ENCODE measurements around the gene SKAP1. TPM values are rescaled to one million over a fixed set of nuclear protein-coding genes. Genes with fewer than 3 reads are reported as not detected.
A peak's percentile ranks its signal among the peaks of the same experiment; 100 is the strongest.

Gene SKAP1
- total RNA-seq, 5 donors from 2014 or later (not counting 1 experiment from before 2014, with no cell fraction given), result 71.5 to 142 (median 80.4) TPM

DNA sequence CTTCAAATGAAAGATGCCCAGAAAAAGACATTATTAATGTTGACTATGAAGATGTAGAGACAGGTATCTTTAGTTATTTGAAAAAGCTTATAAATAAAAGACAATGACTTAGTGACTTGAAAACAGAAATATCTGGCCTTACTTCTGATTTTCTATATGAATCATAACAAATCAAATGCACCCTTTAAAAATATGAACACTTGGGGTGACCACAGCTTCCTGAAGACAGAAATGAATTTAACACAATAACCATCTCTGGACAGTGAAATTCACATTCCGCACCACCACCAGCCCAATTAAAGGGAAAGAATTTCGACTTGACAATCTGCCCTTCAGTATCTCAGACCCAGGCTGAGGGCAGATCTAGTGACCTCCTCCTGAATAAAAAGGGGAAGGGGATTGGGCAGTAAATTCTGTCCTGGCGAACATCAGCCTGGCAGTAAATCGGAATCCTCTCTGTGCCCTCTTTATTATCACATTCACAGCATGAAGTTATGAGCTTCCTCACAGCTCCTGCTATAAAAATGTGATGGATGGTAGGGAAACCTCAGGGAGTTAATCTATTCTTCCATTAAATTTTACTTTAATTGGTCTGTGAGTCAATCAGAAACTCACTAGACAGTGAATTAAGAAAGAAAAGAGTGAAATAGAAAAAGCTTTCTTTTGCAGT lies 190.9 kb downstream of the SKAP1 start:
- POLR2A ChIA-PET, result interaction anchor here in 1 of 2 donors (0.6 kb wide), 1 partner anchor 31 kb away, joined by 9 read pairs; no protein-coding TSS in a partner anchor
- ATAC-seq (replicated peaks in 1 of 4) (no peak), DNase-seq (no peak)
- Histone ChIP-seq H3K36me3 (ENCODE audit: control insufficient read depth in 2 of 2, extremely low read depth in 1 of 2, insufficient read depth in 1 of 2, low read length in 1 of 2) (peaks cover 0 to 4% of the 10 kb centered on the region in 2 donors), H3K27ac (ENCODE audit: low read length) (no peak overlapping the region), H3K9me3 (no peaks in the 10 kb centered on the region), H3K4me3 (ENCODE audit: control insufficient read depth in 1 of 2, extremely low read depth in 1 of 2, low read length in 1 of 2) (no peak overlapping the region), H3K4me1 (ENCODE audit: control insufficient read depth in 1 of 2, extremely low read depth in 1 of 2, insufficient read depth in 2 of 2, low read length in 2 of 2) (peaks cover 18 to 21% of the 10 kb centered on the region in 2 experiments), H3K27me3 (replicated peaks in 1 of 2; ENCODE audit: control insufficient read depth in 2 of 2, extremely low read depth in 1 of 2, insufficient read depth in 2 of 2, low read length in 1 of 2) (no peaks in the 10 kb centered on the region)
- Mint-ChIP-seq H3K36me3 (peaks cover 16% of the 10 kb centered on the region), H3K9me3 (no peaks in the 10 kb centered on the region), H3K27me3 (no peaks in the 10 kb centered on the region), H3K4me1 (peaks cover 71 to 81% (median 81%) of the 10 kb centered on the region in 3 donors), H3K27ac (no peak overlapping the region), H3K4me3 (no peak overlapping the region)
- no CpG with 5 or more reads among the region's 4 CpGs for WGBS (ENCODE audit: insufficient coverage)
- CTCF ChIA-PET, result interaction anchor here (0.6 to 1.3 kb wide), 4 partner anchors 11 to 478 kb away, joined by 3 to 4 read pairs (median 3); no protein-coding TSS in a partner anchor

GRCh38 chr17:48237456-48237855 lies 192.6 kb downstream of the SKAP1 start:
- Histone ChIP-seq H3K4me3 (ENCODE audit: control insufficient read depth in 1 of 2, extremely low read depth in 1 of 2, low read length in 1 of 2) (no peak overlapping the region), H3K4me1 (ENCODE audit: control insufficient read depth in 1 of 2, extremely low read depth in 1 of 2, insufficient read depth in 2 of 2, low read length in 2 of 2) (peaks cover 18 to 20% of the 10 kb centered on the region in 2 experiments), H3K36me3 (ENCODE audit: control insufficient read depth in 2 of 2, extremely low read depth in 1 of 2, insufficient read depth in 1 of 2, low read length in 1 of 2) (peaks cover 0 to 4% of the 10 kb centered on the region in 2 donors), H3K9me3 (no peaks in the 10 kb centered on the region), H3K27ac (ENCODE audit: low read length) (no peak overlapping the region), H3K27me3 (replicated peaks in 1 of 2; ENCODE audit: control insufficient read depth in 2 of 2, extremely low read depth in 1 of 2, insufficient read depth in 2 of 2, low read length in 1 of 2) (no peaks in the 10 kb centered on the region)
- peak overlapping the region in 1 of 2 donors; percentile 0 for H3K27ac Mint-ChIP-seq
- peaks cover 61 to 70% (median 70%) of the 10 kb centered on the region in 3 donors for H3K4me1 Mint-ChIP-seq
- no peak overlapping the region for H3K4me3 Mint-ChIP-seq
- WGBS (ENCODE audit: insufficient coverage), result 100% methylated on average over 1 of the region's 1 CpG
- ChIA-PET POLR2A (interaction anchor here (0.6 kb wide), 2 partner anchors 15 to 1175 kb away, joined by 3 to 4 read pairs; no protein-coding TSS in a partner anchor), CTCF (no interaction called here)
- no peaks in the 10 kb centered on the region for H3K9me3 Mint-ChIP-seq
- H3K36me3 Mint-ChIP-seq, result peaks cover 21% of the 10 kb centered on the region
- H3K27me3 Mint-ChIP-seq, result no peaks in the 10 kb centered on the region
- ATAC-seq (replicated peaks in 1 of 4) (no peak), DNase-seq (no peak)

DNA sequence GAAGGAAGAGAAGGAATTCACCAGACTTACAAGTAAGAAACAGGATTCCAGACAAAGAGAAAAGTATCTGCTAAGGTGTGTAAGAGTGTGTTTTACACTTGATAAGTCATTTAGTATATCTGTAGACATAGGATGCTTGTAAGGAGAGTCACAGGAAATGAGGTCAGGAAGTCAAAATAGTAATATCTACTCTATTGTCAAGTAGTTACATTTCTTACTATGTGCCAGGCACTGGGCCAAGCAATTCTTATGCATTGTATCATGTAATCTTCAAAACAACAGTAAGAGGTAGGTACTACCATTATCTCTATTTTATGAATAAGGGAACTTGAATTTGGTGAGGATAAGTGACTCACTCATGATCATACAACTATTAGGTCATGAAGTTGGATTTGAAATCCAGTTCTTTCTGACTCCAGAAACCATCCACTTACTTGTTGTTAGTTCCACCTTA lies 193.3 kb downstream of the SKAP1 start:
- DNase-seq (no peak), ATAC-seq (replicated peaks in 1 of 4) (no peak)
- POLR2A ChIA-PET, result interaction anchor here in 1 of 2 donors (0.6 kb wide), 1 partner anchor 56 kb away, joined by 3 read pairs; no protein-coding TSS in a partner anchor
- Histone ChIP-seq H3K27me3 (replicated peaks in 1 of 2; ENCODE audit: control insufficient read depth in 2 of 2, extremely low read depth in 1 of 2, insufficient read depth in 2 of 2, low read length in 1 of 2) (no peaks in the 10 kb centered on the region), H3K27ac (ENCODE audit: low read length) (no peak overlapping the region), H3K4me1 (ENCODE audit: control insufficient read depth in 1 of 2, extremely low read depth in 1 of 2, insufficient read depth in 2 of 2, low read length in 2 of 2) (peaks cover 14 to 16% of the 10 kb centered on the region in 2 experiments), H3K4me3 (ENCODE audit: control insufficient read depth in 1 of 2, extremely low read depth in 1 of 2, low read length in 1 of 2) (no peak overlapping the region), H3K9me3 (no peaks in the 10 kb centered on the region), H3K36me3 (ENCODE audit: control insufficient read depth in 2 of 2, extremely low read depth in 1 of 2, insufficient read depth in 1 of 2, low read length in 1 of 2) (peaks cover 0 to 4% of the 10 kb centered on the region in 2 donors)
- no peak overlapping the region for H3K27ac Mint-ChIP-seq
- H3K4me1 Mint-ChIP-seq, result peaks cover 53 to 66% (median 62%) of the 10 kb centered on the region in 3 donors
- H3K9me3 Mint-ChIP-seq, result no peaks in the 10 kb centered on the region
- CTCF ChIA-PET, result no interaction called here
- H3K36me3 Mint-ChIP-seq, result peaks cover 21% of the 10 kb centered on the region
- H3K4me3 Mint-ChIP-seq, result no peak overlapping the region
- no peaks in the 10 kb centered on the region for H3K27me3 Mint-ChIP-seq

DNA sequence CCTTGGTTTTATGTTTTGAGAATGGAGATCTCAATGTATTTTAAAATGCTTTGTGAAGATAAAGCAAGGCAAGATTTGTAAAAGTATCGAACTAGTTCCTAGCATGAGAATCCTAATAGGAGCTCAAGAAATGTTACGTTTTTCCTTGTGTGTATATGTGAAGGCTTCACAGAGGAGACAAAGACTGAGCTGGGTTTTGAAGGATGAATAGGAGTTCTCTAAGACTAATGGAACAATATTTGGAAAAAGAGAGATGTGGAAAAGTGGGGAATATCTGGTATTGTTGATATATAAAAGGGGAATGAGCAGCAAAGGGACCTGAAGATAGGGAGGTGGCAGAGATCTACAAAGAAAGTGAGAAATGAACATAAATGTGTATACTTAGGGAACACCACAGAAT lies 195.1 kb downstream of the SKAP1 start:
- no peaks in the 10 kb centered on the region for H3K27me3 ChIP-seq (replicated peaks in 1 of 2; ENCODE audit: control insufficient read depth in 2 of 2, extremely low read depth in 1 of 2, insufficient read depth in 2 of 2, low read length in 1 of 2)
- CTCF ChIA-PET, result interaction anchor here in 1 of 2 donors (0.7 kb wide), 1 partner anchor 116 kb away, joined by 3 read pairs; no protein-coding TSS in a partner anchor
- H3K4me3 ChIP-seq (ENCODE audit: control insufficient read depth in 1 of 2, extremely low read depth in 1 of 2, low read length in 1 of 2), result no peak overlapping the region
- Mint-ChIP-seq H3K27me3 (no peaks in the 10 kb centered on the region), H3K36me3 (peaks cover 25% of the 10 kb centered on the region), H3K9me3 (no peaks in the 10 kb centered on the region), H3K27ac (no peak overlapping the region), H3K4me3 (no peak overlapping the region), H3K4me1 (peaks cover 56 to 59% (median 56%) of the 10 kb centered on the region in 3 donors)
- ATAC-seq (replicated peaks in 1 of 4) (no peak), DNase-seq (no peak)
- POLR2A ChIA-PET, result interaction anchor here in 1 of 2 donors (0.6 kb wide), 2 partner anchors 76 to 105 kb away, joined by 3 read pairs; no protein-coding TSS in a partner anchor
- 97% methylated on average over 2 of the region's 2 CpGs for WGBS (ENCODE audit: insufficient coverage)
- H3K9me3 ChIP-seq, result no peaks in the 10 kb centered on the region
- peaks cover 3 to 5% of the 10 kb centered on the region in 2 experiments for H3K4me1 ChIP-seq (ENCODE audit: control insufficient read depth in 1 of 2, extremely low read depth in 1 of 2, insufficient read depth in 2 of 2, low read length in 2 of 2)
- H3K36me3 ChIP-seq (ENCODE audit: control insufficient read depth in 2 of 2, extremely low read depth in 1 of 2, insufficient read depth in 1 of 2, low read length in 1 of 2), result peaks cover 2 to 4% of the 10 kb centered on the region in 2 donors
- H3K27ac ChIP-seq (ENCODE audit: low read length), result no peak overlapping the region

DNA sequence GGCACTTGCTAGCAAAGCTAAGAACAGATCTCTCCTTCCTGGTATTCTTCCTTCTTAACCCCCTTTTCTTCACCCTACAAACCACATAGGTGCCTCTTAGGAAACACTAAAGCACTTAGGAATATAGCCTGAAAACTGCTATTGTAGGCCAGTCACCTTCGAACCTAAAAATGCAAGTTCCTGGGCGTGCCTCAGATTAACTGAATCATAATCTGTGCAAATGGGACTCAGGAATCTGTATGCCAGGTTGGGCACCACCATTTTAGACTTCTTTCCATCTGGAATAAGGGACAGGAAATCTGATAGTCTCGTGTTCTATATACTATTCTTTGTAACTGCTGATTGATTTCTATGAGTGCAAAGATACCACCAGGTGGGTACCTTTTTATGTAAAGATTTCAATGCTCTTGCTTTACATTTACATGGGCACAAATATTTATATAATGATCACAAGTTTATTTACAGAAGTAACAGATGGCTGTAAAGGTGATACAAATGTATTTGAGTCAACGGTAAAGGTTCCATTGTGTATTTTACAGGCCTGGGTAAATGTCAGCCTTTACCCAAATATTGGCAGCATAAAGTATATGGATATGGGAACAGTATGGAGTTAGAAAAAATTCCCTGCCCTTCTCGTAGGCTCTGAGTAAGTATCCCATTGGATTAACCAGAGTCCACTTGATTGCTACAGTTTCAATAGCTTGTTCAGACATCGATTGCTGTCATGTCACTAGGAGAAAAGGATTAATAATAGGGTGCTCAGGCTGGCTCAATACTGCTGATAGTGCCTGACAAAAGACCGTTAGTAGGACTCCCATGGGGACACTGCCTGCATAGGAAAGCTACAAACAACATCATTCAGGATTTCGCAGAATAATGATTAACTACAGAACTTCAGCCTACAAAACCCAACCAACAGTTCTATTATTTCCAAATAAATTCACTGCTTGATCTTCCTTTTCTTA lies 197.7 kb downstream of the SKAP1 start:
- Mint-ChIP-seq H3K9me3 (no peaks in the 10 kb centered on the region), H3K27ac (no peak overlapping the region), H3K4me3 (no peak overlapping the region), H3K4me1 (peaks cover 43 to 50% (median 44%) of the 10 kb centered on the region in 3 donors), H3K27me3 (no peaks in the 10 kb centered on the region), H3K36me3 (peaks cover 19% of the 10 kb centered on the region)
- no peak overlapping the region for H3K27ac ChIP-seq (ENCODE audit: low read length)
- no peak overlapping the region for H3K4me3 ChIP-seq (ENCODE audit: control insufficient read depth in 1 of 2, extremely low read depth in 1 of 2, low read length in 1 of 2)
- H3K27me3 ChIP-seq (replicated peaks in 1 of 2; ENCODE audit: control insufficient read depth in 2 of 2, extremely low read depth in 1 of 2, insufficient read depth in 2 of 2, low read length in 1 of 2), result no peaks in the 10 kb centered on the region
- POLR2A ChIA-PET, result interaction anchor here in 1 of 2 donors (0.6 kb wide), 1 partner anchor 76 kb away, joined by 4 read pairs; no protein-coding TSS in a partner anchor
- 97% methylated on average over 6 of the region's 8 CpGs for WGBS (ENCODE audit: insufficient coverage)
- DNase-seq, result no peak
- CTCF ChIA-PET, result interaction anchor here in 1 of 2 donors (0.5 kb wide), 1 partner anchor 429 kb away, joined by 5 read pairs; no protein-coding TSS in a partner anchor
- H3K4me1 ChIP-seq (ENCODE audit: control insufficient read depth in 1 of 2, extremely low read depth in 1 of 2, insufficient read depth in 2 of 2, low read length in 2 of 2), result peaks cover 0 to 3% of the 10 kb centered on the region in 2 experiments
- no peak for ATAC-seq (replicated peaks in 1 of 4)
- H3K36me3 ChIP-seq (ENCODE audit: control insufficient read depth in 2 of 2, extremely low read depth in 1 of 2, insufficient read depth in 1 of 2, low read length in 1 of 2), result peaks cover 2 to 7% of the 10 kb centered on the region in 2 donors
- H3K9me3 ChIP-seq, result no peaks in the 10 kb centered on the region

DNA sequence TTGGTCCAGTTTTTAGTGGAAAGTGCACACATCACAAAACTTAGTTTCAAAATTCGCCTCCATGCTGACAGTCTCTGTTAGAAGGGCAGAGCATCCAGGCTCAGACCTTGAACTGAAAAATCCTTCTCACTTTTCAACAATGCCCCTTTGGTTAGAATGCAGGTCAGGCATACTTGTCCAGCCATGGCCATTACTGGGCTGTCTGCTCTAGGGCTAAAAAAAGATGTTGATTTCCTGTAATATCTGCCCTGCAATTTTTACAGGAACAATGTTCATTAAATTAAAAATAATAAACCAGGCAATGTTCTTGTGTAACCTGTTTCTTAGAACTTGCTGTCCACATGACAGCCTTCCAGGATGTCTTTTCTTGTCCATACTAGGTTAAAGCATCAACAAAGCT lies 200.1 kb downstream of the SKAP1 start:
- no peak overlapping the region for H3K27ac ChIP-seq (ENCODE audit: low read length)
- no peak for DNase-seq
- H3K4me3 ChIP-seq (ENCODE audit: control insufficient read depth in 1 of 2, extremely low read depth in 1 of 2, low read length in 1 of 2), result no peak overlapping the region
- CTCF ChIA-PET, result no interaction called here
- peaks cover 20% of the 10 kb centered on the region for H3K36me3 Mint-ChIP-seq
- H3K27me3 Mint-ChIP-seq, result no peaks in the 10 kb centered on the region
- whole genome bisulfite sequencing (ENCODE audit: insufficient coverage), result 80% methylated on average over 1 of the region's 1 CpG
- H3K4me1 ChIP-seq (ENCODE audit: control insufficient read depth in 1 of 2, extremely low read depth in 1 of 2, insufficient read depth in 2 of 2, low read length in 2 of 2), result no peaks in the 10 kb centered on the region
- no peak overlapping the region for H3K4me3 Mint-ChIP-seq
- H3K27me3 ChIP-seq (replicated peaks in 1 of 2; ENCODE audit: control insufficient read depth in 2 of 2, extremely low read depth in 1 of 2, insufficient read depth in 2 of 2, low read length in 1 of 2), result no peaks in the 10 kb centered on the region
- no peaks in the 10 kb centered on the region for H3K9me3 Mint-ChIP-seq
- POLR2A ChIA-PET, result interaction anchor here in 1 of 2 donors (0.5 kb wide), 1 partner anchor 136 kb away, joined by 4 read pairs; no protein-coding TSS in a partner anchor
- H3K9me3 ChIP-seq, result no peaks in the 10 kb centered on the region
- peaks cover 2 to 12% of the 10 kb centered on the region in 2 donors for H3K36me3 ChIP-seq (ENCODE audit: control insufficient read depth in 2 of 2, extremely low read depth in 1 of 2, insufficient read depth in 1 of 2, low read length in 1 of 2)
- peaks cover 38 to 48% (median 45%) of the 10 kb centered on the region in 3 donors for H3K4me1 Mint-ChIP-seq
- no peak for ATAC-seq (replicated peaks in 1 of 4)
- H3K27ac Mint-ChIP-seq, result no peak overlapping the region

Measured in T-cell (primary cell).